Astrocyte of the spinal cord (primary cell): ENCODE data around the gene CDH8.
"Not testable (repeated sequence)": the region's sequence is repeated elsewhere in the genome, so short reads cannot be mapped to it uniquely, and the experiment has no call there.

Experiments
- DNase-seq: peaks from one replicate; pipeline ENCODE4 v3.0.0; 2011; ENCODE audit warnings: low read depth, low spot score
- H3K4me3 ChIP-seq: 2 replicates; pipeline ENCODE4 v1.5.1; 2011; ENCODE audit warnings: low read depth, mild to moderate bottlenecking, low read length, moderate library complexity
- in situ Hi-C: cut with HindIII; loops from 2 replicates; pipeline ENCODE4 v1.10.0; 2017; ENCODE audit warnings: low sequenced_read_pairs
- TF ChIP-seq, protein P1 (sequence below): IDR thresholded peaks from 2 replicates; pipeline ENCODE4 v1.5.1; 2012; ENCODE audit warnings: low read depth, mild to moderate bottlenecking, low read length, inconsistent platforms

CDH8 gene

DNA sequence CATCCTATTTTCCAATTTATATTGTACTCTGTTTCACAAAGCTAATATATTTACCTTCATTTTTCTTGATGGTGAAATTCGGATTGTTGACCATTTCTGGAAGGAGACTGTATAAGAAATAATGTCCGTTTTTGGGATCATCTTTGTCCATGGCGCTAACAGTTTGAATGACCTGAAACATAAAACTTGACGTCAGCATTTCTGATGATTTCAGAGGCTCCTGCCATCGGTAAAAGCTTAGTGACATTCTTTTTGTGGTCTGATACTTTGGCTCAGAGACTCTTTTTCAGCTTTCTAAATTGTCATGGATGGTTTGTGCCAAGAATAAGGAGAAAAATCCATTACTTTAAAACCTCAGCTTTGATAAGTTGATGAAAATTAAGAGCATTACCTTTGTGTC is 322.5 kb downstream of the CDH8 start:
- DNase-seq: no peak
- in situ Hi-C loops: no loop called here
- no peak overlapping the region for H3K4me3 ChIP-seq
- TF ChIP-seq, protein P1, sequence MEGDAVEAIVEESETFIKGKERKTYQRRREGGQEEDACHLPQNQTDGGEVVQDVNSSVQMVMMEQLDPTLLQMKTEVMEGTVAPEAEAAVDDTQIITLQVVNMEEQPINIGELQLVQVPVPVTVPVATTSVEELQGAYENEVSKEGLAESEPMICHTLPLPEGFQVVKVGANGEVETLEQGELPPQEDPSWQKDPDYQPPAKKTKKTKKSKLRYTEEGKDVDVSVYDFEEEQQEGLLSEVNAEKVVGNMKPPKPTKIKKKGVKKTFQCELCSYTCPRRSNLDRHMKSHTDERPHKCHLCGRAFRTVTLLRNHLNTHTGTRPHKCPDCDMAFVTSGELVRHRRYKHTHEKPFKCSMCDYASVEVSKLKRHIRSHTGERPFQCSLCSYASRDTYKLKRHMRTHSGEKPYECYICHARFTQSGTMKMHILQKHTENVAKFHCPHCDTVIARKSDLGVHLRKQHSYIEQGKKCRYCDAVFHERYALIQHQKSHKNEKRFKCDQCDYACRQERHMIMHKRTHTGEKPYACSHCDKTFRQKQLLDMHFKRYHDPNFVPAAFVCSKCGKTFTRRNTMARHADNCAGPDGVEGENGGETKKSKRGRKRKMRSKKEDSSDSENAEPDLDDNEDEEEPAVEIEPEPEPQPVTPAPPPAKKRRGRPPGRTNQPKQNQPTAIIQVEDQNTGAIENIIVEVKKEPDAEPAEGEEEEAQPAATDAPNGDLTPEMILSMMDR: no peak

DNA sequence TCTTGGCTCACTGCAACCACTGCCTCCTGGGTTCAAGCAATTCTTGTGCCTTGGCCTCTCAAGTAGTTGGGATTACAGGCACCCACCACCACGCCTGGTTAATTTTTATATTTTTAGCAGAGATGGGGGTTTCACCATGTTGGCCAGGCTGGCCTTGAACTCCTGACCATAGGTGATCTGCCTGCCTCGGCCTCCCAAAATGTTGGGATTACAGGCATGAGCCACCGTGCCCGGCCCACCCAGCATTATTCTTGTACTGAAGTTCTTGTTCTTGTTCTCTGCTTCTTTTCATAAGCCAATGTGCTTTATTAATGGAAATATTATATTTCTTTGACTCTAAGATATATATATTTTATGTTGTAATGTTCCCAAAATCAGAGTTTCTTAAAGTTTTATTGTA is 336.6 kb downstream of the CDH8 start:
- DNase-seq, H3K4me3 ChIP-seq, in situ Hi-C loops: not testable (repeated sequence)

DNA sequence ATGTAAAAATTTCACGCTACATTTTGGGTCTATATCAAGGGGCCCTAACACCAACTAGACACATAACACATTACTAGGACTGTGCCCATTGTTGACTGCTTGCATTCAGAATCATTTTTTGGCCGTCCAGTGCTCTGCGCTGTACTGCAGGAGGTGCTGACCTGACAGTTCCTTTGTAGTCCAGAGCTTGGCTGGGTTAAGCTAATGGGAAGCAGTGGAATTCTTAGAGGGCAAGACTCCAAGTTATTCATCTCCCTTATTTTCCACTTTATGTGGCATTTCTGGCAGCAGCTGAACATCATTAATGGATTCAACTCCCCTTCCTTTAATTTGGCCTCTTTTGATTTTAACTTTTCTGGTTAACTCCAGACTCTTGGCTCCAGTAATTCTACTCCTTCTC is 351.7 kb downstream of the CDH8 start:
- in situ Hi-C loops: no loop called here
- DNase-seq: peak; percentile 6

DNA sequence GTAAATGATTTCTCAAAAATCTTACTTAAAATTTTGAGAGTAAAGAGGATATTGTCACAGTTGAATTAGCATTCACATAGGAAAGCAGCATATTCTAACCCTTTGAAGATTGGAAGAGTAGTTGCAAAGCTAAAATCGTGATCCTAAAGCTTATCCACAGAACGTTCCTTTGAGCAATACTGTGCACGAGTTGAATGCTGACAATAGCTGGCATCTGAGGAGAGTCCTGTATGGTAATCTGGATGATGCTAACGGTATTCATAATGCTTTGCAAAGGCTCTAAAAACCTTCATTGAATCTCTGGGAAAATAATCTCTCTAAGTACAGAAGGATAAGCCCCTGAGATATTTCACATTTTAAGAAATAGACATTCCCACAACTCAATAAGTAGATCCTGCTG is 354.6 kb downstream of the CDH8 start:
- H3K4me3 ChIP-seq: no peak overlapping the region
- DNase-seq: no peak
- TF ChIP-seq, protein P1: no peak
- in situ Hi-C loops: no loop called here

More for the DNA sequence above, 351.7 kb downstream of the CDH8 start:
- TF ChIP-seq, protein P1: no peak
- no peak overlapping the region for H3K4me3 ChIP-seq

DNA sequence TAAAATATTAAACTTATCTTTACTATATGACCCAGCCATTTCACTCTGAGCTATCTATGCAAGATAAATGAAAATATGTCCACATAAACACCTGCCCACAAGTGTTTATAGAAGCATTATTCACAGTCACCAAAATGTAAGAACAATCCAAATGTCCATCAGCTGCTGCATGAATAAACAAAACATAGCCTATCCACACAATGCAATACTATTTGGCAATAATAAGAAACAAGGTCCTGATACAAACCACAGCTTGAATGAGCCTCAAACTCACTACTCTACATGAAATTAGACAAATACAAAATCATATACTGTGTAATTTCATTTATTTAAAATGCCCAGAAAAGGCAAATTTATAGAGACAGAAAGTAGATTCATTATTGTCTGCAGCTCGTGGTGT is 355.1 kb downstream of the CDH8 start:
- DNase-seq: no peak
- TF ChIP-seq, protein P1: no peak
- in situ Hi-C loops: no loop called here
- H3K4me3 ChIP-seq: no peak overlapping the region

DNA sequence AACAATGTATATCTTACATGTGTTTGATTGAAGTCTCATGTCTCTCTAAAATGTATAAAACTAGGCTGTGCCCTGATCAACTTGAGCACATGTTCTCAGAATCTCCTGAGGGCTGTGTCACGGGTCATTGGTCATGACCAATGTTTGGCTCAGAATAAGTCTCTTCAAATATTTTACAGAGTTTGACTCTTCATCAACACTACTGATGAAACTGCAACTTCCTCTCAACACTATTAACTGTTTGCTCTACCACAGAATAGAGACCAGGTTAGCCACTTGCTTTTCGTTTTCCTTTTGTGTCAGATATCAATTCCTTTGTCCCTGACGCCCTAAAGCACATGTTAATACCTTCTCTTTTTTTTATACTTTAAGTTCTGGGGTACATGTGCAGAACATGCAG is 358.1 kb downstream of the CDH8 start:
- DNase-seq: no peak
- TF ChIP-seq, protein P1: no peak
- in situ Hi-C loops: no loop called here
- no peak overlapping the region for H3K4me3 ChIP-seq

DNA sequence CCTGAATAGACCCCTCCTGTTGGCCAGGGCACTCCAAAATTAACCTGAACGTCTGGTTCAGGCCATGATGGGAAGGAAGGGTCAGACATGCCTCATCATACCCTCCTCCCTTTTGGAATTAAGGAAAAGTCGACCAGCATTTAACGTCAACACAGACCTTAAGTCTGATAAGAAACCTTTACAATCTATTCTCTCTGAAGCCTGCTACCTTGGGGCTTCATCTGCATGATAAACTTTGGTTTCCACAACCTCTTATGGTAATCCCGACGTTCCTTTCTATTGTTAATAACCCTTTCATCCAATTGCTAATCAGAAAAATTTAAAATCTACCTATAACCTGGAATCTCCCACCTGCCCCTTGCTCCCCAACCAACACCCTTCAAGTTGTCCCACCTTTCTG is 358.5 kb downstream of the CDH8 start:
- in situ Hi-C loops: no loop called here
- no peak for DNase-seq
- no peak overlapping the region for H3K4me3 ChIP-seq
- TF ChIP-seq, protein P1: no peak
